ENCODE data around the gene GTPBP6.
"Not testable (repeated sequence)": the region's sequence is repeated elsewhere in the genome, so short reads cannot be mapped to it uniquely, and the experiment has no call there.

GTPBP6 gene

GRCh38 chrX:334971-335757, 16.6 kb upstream of the GTPBP6 start:
- no peak for DNase-seq (ENCODE audit: low read depth in 2 of 2)

GRCh38 chrX:334331-334891, 15.8 kb upstream of the GTPBP6 start:
- no peak for DNase-seq (ENCODE audit: low read depth in 2 of 2)

- no peak for DNase-seq (ENCODE audit: low read depth in 2 of 2)
Measured at GRCh38 chrX:333611-334311, 15.2 kb upstream of the GTPBP6 start.

GRCh38 chrX:332916-333610, 14.5 kb upstream of the GTPBP6 start:
- DNase-seq (ENCODE audit: low read depth in 2 of 2) = no peak

GRCh38 chrX:332496-332860, 13.9 kb upstream of the GTPBP6 start:
- no peak for DNase-seq (ENCODE audit: low read depth in 2 of 2)

- DNase-seq (ENCODE audit: low read depth in 2 of 2) = no peak
Measured at GRCh38 chrX:331825-332495, 13.4 kb upstream of the GTPBP6 start.

- DNase-seq (ENCODE audit: low read depth in 2 of 2) = no peak
Measured at GRCh38 chrX:331151-331824, 12.7 kb upstream of the GTPBP6 start.

- no peak for DNase-seq (ENCODE audit: low read depth in 2 of 2)
Measured at GRCh38 chrX:330726-331150, 12.1 kb upstream of the GTPBP6 start.

- DNase-seq (ENCODE audit: low read depth in 2 of 2) = not testable (repeated sequence)
Measured at GRCh38 chrX:330141-330725, 11.6 kb upstream of the GTPBP6 start.

- no peak for DNase-seq (ENCODE audit: low read depth in 2 of 2)
Measured at GRCh38 chrX:329291-329910, 10.8 kb upstream of the GTPBP6 start.

GRCh38 chrX:327660-328126, 9.1 kb upstream of the GTPBP6 start:
- no peak for DNase-seq (ENCODE audit: low read depth in 2 of 2)

- not testable (repeated sequence) for DNase-seq (ENCODE audit: low read depth in 2 of 2)
Measured at GRCh38 chrX:324664-325063, 6.1 kb upstream of the GTPBP6 start.

GRCh38 chrX:323721-324628, 5.4 kb upstream of the GTPBP6 start:
- no peak for DNase-seq (ENCODE audit: low read depth in 2 of 2)

- no peak for DNase-seq (ENCODE audit: low read depth in 2 of 2)
Measured at GRCh38 chrX:320126-320783, 1.7 kb upstream of the GTPBP6 start.

- no peak for DNase-seq (ENCODE audit: low read depth in 2 of 2)
Measured at GRCh38 chrX:319579-320125, 1.1 kb upstream of the GTPBP6 start.

GRCh38 chrX:318068-318738, 393 bp downstream of the GTPBP6 start:
- DNase-seq (ENCODE audit: low read depth in 2 of 2) = peak; percentile 93 to 98

- no peak for DNase-seq (ENCODE audit: low read depth in 2 of 2)
Measured at GRCh38 chrX:317424-318067, 1.1 kb downstream of the GTPBP6 start.
